ENCODE results near the gene FAM185A. TPM values are rescaled to one million over a fixed set of nuclear protein-coding genes. Genes with fewer than 3 reads are reported as not detected.
"Not testable (repeated sequence)": the region's sequence is repeated elsewhere in the genome, so short reads cannot be mapped to it uniquely, and the experiment has no call there.

The FAM185A gene
- total and polyA plus RNA-seq, 2 of the 13 experiments (the other 11 are each of a cell fraction or from before 2014, with no cell fraction given) = 5.0 to 11.6 TPM

DNA sequence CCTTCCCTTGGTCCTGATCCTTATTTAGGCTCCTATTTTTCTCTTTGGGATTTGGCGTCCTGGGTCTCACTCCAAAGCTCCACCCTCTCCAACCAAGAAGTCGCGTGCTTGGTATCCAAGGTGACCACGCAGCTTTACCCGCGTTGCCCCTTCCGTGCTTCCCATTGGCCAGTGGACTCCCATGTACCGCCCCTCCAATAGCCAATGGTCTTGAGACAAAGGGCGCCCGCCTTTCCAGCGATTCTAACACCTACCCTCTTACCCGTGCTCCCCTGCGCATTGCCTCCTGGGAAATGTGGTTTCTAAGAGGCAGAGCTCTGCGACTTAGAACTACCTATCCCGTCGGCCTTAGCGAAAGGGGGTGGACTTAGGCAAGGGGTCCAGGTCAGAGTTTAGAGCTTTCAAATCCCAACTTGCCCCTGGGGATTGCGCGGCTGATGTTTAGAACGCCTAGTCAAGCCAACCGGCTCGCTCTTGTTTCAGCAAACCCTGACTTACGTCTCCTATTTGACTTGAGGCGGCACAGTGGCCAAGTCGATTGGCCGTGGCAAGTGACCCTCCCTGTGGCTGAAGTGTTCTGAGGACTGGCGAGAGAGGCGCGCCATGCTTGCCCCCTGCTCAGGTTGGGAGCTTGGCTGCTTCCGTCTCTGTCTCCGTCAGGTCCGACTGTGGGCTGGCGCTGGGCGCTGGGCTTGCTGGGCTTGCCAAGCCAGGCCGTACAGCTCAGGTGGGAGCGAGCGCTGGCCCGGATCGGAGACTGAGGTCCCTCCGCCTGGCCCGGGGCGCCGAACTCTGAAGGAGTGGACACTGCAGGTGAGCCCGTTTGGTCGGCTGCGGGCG lies at the start of gene FAM185A (continued):
- TF ChIP-seq, protein P1, sequence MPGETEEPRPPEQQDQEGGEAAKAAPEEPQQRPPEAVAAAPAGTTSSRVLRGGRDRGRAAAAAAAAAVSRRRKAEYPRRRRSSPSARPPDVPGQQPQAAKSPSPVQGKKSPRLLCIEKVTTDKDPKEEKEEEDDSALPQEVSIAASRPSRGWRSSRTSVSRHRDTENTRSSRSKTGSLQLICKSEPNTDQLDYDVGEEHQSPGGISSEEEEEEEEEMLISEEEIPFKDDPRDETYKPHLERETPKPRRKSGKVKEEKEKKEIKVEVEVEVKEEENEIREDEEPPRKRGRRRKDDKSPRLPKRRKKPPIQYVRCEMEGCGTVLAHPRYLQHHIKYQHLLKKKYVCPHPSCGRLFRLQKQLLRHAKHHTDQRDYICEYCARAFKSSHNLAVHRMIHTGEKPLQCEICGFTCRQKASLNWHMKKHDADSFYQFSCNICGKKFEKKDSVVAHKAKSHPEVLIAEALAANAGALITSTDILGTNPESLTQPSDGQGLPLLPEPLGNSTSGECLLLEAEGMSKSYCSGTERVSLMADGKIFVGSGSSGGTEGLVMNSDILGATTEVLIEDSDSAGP (CRISPR knock-in tag; IDR thresholded peaks at IDR 0.05; ENCODE audit: borderline replicate concordance) = peak; percentile 24; the same call in 1 of the 2 replicates
- TF ChIP-seq POLR2AphosphoS5 (IDR thresholded peaks at IDR 0.05; ENCODE audit: low read depth, low read length) = peak; percentile 74

DNA sequence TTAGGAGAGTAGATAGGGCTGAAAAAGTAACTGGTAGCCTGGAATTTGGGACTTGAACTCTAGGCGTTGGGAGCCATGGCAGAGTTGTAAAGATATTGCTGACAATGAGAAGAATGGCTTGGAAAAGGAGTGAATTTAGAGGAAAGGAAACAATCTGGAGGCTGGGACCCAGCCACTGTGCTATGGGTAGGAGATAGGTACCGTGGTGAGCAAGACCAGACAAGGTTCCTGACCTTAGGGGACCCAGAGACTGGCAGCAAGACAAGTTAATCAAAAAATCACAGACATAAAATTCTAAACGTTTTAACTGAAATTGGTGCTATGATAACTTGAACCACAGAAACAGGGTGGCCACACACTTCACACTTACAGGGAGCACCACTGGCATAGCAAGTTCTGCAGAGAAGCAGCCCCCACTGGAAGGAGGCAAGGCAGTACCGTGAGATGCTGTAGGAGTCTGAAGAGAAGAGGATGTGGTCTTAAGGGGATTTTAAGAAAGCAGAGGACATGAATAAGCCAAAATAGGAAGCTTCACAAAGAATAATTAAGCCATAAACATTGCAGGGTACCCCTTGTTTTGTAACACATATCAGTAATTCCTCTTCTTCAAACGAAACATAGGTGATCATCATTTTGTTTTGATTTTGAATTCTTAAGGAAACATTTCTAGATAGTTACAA lies 35.6 kb upstream of the FAM185A start:
- intact Hi-C loops (cut with micrococcal nuclease; ENCODE audit: unreplicated experiment); DNase-seq (ENCODE audit: low spot score); H3K36me3 ChIP-seq (replicated peaks in 1 of 2; ENCODE audit: control insufficient read depth in 1 of 2, insufficient read depth in 2 of 2, low read length in 2 of 2); in situ Hi-C loops (cut with HindIII; ENCODE audit: extremely low pct_ligation_motif_present, low pct_unique_long_range_greater_than_20kb); H3K9ac ChIP-seq (ENCODE audit: insufficient read depth, low read depth, low read length); H3K4me1 ChIP-seq (ENCODE audit: insufficient read depth, low read length); BruUV-seq (replicated peaks); POLR2A ChIA-PET; H3K9me3 ChIP-seq (ENCODE audit: low read length); H3K4me3 ChIP-seq (replicated peaks in 1 of 3; ENCODE audit: insufficient read depth in 1 of 3, low read depth in 2 of 3, low read length in 3 of 3); FAIRE-seq; CTCF ChIA-PET (ENCODE audit: low intra/inter-chr PET ratio, low total read pairs); H2AFZ ChIP-seq (ENCODE audit: low read length); ATAC-seq; H3K27me3 ChIP-seq (ENCODE audit: control insufficient read depth in 1 of 2, insufficient read depth in 2 of 2, low read length in 2 of 2); H3K4me2 ChIP-seq (ENCODE audit: low read depth, low read length); H3K27ac ChIP-seq (ENCODE audit: extremely low read length, insufficient read depth, low read length); H3K79me2 ChIP-seq (ENCODE audit: insufficient read depth, low read length); H4K20me1 ChIP-seq (ENCODE audit: insufficient read depth, low read length): not testable (repeated sequence)
- WGBS (ENCODE audit: low lambda C conversion rate) = 6% methylated on average over 5 of the region's 5 CpGs

DNA sequence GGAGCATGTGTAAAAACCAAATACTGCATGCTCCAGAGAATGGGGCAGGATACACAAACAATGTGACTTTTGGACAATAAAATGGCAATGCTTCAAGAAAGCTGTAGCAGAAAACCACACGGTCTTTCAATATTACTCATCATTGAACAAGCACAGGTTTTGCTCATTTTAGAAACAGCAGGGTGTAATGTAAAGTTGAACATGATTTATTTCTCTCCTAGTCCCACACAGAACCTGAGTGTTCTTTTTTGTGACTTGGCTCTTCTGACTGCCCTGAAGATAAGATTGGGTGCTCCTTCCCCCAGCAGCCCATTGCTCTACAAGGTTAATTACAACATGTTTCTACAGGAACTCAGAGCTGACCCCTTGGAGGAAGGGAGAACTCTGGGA lies 35.1 kb upstream of the FAM185A start:
- peak; percentile 55 for FAIRE-seq
- H3K27me3 ChIP-seq (ENCODE audit: control insufficient read depth in 1 of 2, insufficient read depth in 2 of 2, low read length in 2 of 2); ATAC-seq; CTCF ChIA-PET (ENCODE audit: low intra/inter-chr PET ratio, low total read pairs); BruUV-seq (replicated peaks); H4K20me1 ChIP-seq (ENCODE audit: insufficient read depth, low read length); H3K36me3 ChIP-seq (replicated peaks in 1 of 2; ENCODE audit: control insufficient read depth in 1 of 2, insufficient read depth in 2 of 2, low read length in 2 of 2); H3K4me2 ChIP-seq (ENCODE audit: low read depth, low read length); H3K79me2 ChIP-seq (ENCODE audit: insufficient read depth, low read length); H3K4me3 ChIP-seq (replicated peaks in 1 of 3; ENCODE audit: insufficient read depth in 1 of 3, low read depth in 2 of 3, low read length in 3 of 3); H3K9ac ChIP-seq (ENCODE audit: insufficient read depth, low read depth, low read length); intact Hi-C loops (cut with micrococcal nuclease; ENCODE audit: unreplicated experiment); H2AFZ ChIP-seq (ENCODE audit: low read length); H3K9me3 ChIP-seq (ENCODE audit: low read length); in situ Hi-C loops (cut with HindIII; ENCODE audit: extremely low pct_ligation_motif_present, low pct_unique_long_range_greater_than_20kb); H3K27ac ChIP-seq (ENCODE audit: extremely low read length, insufficient read depth, low read length); DNase-seq (ENCODE audit: low spot score); POLR2A ChIA-PET; H3K4me1 ChIP-seq (ENCODE audit: insufficient read depth, low read length): not testable (repeated sequence)
- no CpG with 5 or more reads among the region's 1 CpG for WGBS (ENCODE audit: low lambda C conversion rate)

DNA sequence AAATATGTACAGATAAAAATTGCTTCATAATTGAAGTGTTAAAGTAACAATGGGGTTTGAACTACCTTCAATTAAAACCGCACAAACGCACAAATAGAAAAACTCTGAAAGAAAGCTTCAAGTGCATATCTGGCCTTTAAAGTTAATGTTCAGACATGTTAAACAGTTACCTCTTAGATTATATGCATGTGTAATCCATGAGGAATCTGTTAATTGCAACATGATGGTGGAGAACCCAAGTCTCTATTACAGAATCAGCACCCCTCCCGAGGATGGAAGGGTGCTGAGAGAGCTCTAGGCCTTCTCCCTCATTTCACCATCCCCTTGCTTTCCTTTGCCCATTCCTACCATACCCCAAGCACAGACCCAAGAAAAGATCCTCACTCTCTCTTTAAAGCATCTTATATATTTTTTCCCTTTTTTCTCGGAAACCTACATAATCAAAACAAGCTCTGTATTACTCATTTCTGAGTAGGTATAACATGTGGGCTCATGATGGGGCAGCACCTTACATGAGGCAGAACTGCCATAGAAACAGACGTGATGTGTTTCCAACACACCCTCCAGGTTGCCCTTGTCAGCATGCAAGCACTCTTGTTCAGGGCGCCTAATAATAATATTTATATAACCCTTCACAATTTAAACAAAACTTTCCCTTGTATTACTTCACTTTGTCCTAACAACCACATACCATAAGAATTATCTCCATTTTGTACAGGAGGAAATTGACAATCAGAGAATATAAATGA lies 33.9 kb upstream of the FAM185A start:
- H3K4me1 ChIP-seq (ENCODE audit: insufficient read depth, low read length); intact Hi-C loops (cut with micrococcal nuclease; ENCODE audit: unreplicated experiment): not testable (repeated sequence)

More for the DNA sequence above, 33.9 kb upstream of the FAM185A start:
- FAIRE-seq; POLR2A ChIA-PET; BruUV-seq (replicated peaks); H4K20me1 ChIP-seq (ENCODE audit: insufficient read depth, low read length); H3K4me3 ChIP-seq (replicated peaks in 1 of 3; ENCODE audit: insufficient read depth in 1 of 3, low read depth in 2 of 3, low read length in 3 of 3); H3K4me2 ChIP-seq (ENCODE audit: low read depth, low read length); H3K27ac ChIP-seq (ENCODE audit: extremely low read length, insufficient read depth, low read length); H3K27me3 ChIP-seq (ENCODE audit: control insufficient read depth in 1 of 2, insufficient read depth in 2 of 2, low read length in 2 of 2); CTCF ChIA-PET (ENCODE audit: low intra/inter-chr PET ratio, low total read pairs); DNase-seq (ENCODE audit: low spot score); in situ Hi-C loops (cut with HindIII; ENCODE audit: extremely low pct_ligation_motif_present, low pct_unique_long_range_greater_than_20kb); H3K79me2 ChIP-seq (ENCODE audit: insufficient read depth, low read length); ATAC-seq; H2AFZ ChIP-seq (ENCODE audit: low read length); H3K36me3 ChIP-seq (replicated peaks in 1 of 2; ENCODE audit: control insufficient read depth in 1 of 2, insufficient read depth in 2 of 2, low read length in 2 of 2); H3K9ac ChIP-seq (ENCODE audit: insufficient read depth, low read depth, low read length); H3K9me3 ChIP-seq (ENCODE audit: low read length): not testable (repeated sequence)
- 33% methylated on average over 5 of the region's 6 CpGs for WGBS (ENCODE audit: low lambda C conversion rate)

Measured in HepG2 (cell line).